SK-N-SH (cell line): ENCODE measurements around the gene ACTN3.

Experiments used
- CTCF ChIP-seq: fragments of 200-600 bp; sonication (generic); IDR thresholded peaks from 2 replicates; pipeline ENCODE4 v1.6.1; 2017; ENCODE audit warnings: antibody characterized with exemption, mild to moderate bottlenecking, moderate library complexity
- ELF1 ChIP-seq: IDR thresholded peaks from 2 replicates; pipeline ENCODE4 v1.4.0; 2012
- JUND ChIP-seq: IDR thresholded peaks from 2 replicates; pipeline ENCODE4 v1.4.0; 2012
- REST ChIP-seq: IDR thresholded peaks from 2 replicates; pipeline ENCODE4 v1.6.1; 2012; ENCODE audit warnings: mild to moderate bottlenecking, low read depth, low read length, moderate library complexity
- YY1 ChIP-seq: IDR thresholded peaks from 2 replicates; pipeline ENCODE4 v1.4.0; 2012; ENCODE audit warnings: low read depth, mild to moderate bottlenecking

- TF ChIP-seq JUND (no peak), ELF1 (no peak), YY1 (no peak), CTCF (no peak), REST (no peak)
Observed at GRCh38 chr11:66561975-66562248, 15.2 kb downstream of the ACTN3 start.
